Measurements from ENCODE around the gene RHOBTB1. TPM values are rescaled to one million over a fixed set of nuclear protein-coding genes. Genes with fewer than 3 reads are reported as not detected.

RHOBTB1 gene
- total and polyA plus RNA-seq, 9 of the 15 experiments (the other 6 are each of a cell fraction or from before 2014, with no cell fraction given) = 1.7 to 11.7 (median 9.3) TPM

DNA sequence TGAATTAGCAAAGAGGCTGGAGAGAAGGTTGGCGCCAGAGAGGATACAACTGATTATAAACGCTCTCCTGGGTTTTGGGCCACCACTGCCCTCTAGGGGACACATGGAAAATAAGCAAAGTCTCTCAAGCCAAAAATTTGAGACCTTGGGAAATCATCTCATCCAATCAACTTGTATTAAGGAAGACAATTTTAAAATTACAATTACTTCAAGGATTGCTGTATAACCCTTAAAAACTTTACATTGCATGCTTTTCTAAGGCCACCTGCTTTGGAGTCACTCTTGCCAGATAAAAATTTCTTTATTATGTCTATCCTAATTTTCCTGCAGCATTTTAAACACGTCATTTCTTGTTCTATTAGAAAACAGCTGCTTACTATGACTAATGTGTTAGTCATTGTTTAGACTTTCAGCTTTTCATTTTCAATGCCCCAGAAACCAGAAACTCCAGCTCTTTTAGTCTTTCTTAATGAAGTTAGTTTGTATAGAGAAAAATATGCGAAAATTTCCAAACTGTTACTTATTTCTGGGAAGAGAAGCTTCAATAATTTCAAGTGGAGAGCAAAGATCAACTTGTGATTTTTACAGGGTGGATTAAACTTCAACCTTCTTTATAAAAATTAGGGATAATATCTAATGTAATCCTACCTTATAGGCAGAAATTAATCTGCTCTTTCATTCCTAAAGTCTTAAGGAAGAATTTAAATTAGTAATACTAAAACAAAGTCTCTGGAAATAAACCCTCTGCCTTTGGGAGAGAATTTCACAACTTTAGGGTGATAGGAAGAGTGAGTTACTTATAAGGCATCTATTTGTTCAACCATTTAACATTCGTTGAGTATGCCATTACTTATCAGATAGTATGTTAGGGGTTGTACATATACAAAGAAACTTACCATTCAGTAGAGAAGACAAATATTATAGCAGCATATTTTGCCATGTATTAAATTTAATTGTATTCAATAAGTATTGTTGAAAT, 20.6 kb upstream of the RHOBTB1 start (continued):
- TF ChIP-seq NFATC3 (IDR thresholded peaks at IDR 0.05) (0 out of 2 replicates have a peak, but pooled peaks have one; percentile 42), ATF1 (CRISPR knock-in tag; IDR thresholded peaks at IDR 0.05) (no peak), ATF1 (tag; IDR thresholded peaks at IDR 0.05) (peak; percentile 32; the same call in 1 of the 2 replicates), U2AF2 (optimal IDR thresholded peaks at IDR 0.05; ENCODE audit: low read depth, low read length) (no peak), MAZ (CRISPR knock-in tag; conservative IDR thresholded peaks at IDR 0.05 in 1 of 2, IDR thresholded peaks at IDR 0.05 in 1 of 2) (peak in 1 of 2 experiments; percentile 41; a peak in 1 of 4 replicates), TBL1XR1 (IDR thresholded peaks at IDR 0.05; ENCODE audit: low read length in 2 of 2) (peak in 1 of 2 experiments; percentile 37; a peak in 1 of 4 replicates), DPF2 (IDR thresholded peaks at IDR 0.05) (peak; percentile 79), ATF7 (IDR thresholded peaks at IDR 0.05) (peak; percentile 67), CREB1 (IDR thresholded peaks at IDR 0.05) (0 out of 2 replicates have a peak, but pooled peaks have one; percentile 14), CREB1 (CRISPR knock-in tag; IDR thresholded peaks at IDR 0.05) (no peak; the same call in 1 of the 2 replicates)
- TF ChIP-seq, protein P1, sequence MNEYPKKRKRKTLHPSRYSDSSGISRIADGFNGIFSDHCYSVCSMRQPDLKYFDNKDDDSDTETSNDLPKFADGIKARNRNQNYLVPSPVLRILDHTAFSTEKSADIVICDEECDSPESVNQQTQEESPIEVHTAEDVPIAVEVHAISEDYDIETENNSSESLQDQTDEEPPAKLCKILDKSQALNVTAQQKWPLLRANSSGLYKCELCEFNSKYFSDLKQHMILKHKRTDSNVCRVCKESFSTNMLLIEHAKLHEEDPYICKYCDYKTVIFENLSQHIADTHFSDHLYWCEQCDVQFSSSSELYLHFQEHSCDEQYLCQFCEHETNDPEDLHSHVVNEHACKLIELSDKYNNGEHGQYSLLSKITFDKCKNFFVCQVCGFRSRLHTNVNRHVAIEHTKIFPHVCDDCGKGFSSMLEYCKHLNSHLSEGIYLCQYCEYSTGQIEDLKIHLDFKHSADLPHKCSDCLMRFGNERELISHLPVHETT (CRISPR knock-in tag; conservative IDR thresholded peaks at IDR 0.05 in 1 of 2, IDR thresholded peaks at IDR 0.05 in 1 of 2) = 0 out of 4 replicates have a peak, but pooled peaks of 1 of the 2 experiments have one; percentile 45
- TF ChIP-seq, protein P2, sequence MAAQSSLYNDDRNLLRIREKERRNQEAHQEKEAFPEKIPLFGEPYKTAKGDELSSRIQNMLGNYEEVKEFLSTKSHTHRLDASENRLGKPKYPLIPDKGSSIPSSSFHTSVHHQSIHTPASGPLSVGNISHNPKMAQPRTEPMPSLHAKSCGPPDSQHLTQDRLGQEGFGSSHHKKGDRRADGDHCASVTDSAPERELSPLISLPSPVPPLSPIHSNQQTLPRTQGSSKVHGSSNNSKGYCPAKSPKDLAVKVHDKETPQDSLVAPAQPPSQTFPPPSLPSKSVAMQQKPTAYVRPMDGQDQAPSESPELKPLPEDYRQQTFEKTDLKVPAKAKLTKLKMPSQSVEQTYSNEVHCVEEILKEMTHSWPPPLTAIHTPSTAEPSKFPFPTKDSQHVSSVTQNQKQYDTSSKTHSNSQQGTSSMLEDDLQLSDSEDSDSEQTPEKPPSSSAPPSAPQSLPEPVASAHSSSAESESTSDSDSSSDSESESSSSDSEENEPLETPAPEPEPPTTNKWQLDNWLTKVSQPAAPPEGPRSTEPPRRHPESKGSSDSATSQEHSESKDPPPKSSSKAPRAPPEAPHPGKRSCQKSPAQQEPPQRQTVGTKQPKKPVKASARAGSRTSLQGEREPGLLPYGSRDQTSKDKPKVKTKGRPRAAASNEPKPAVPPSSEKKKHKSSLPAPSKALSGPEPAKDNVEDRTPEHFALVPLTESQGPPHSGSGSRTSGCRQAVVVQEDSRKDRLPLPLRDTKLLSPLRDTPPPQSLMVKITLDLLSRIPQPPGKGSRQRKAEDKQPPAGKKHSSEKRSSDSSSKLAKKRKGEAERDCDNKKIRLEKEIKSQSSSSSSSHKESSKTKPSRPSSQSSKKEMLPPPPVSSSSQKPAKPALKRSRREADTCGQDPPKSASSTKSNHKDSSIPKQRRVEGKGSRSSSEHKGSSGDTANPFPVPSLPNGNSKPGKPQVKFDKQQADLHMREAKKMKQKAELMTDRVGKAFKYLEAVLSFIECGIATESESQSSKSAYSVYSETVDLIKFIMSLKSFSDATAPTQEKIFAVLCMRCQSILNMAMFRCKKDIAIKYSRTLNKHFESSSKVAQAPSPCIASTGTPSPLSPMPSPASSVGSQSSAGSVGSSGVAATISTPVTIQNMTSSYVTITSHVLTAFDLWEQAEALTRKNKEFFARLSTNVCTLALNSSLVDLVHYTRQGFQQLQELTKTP (IDR thresholded peaks at IDR 0.05; ENCODE audit: low read depth in 1 of 2, partially characterized antibody in 2 of 2) = peak in 1 of 2 experiments; percentile 59
- TF ChIP-seq, protein P3, sequence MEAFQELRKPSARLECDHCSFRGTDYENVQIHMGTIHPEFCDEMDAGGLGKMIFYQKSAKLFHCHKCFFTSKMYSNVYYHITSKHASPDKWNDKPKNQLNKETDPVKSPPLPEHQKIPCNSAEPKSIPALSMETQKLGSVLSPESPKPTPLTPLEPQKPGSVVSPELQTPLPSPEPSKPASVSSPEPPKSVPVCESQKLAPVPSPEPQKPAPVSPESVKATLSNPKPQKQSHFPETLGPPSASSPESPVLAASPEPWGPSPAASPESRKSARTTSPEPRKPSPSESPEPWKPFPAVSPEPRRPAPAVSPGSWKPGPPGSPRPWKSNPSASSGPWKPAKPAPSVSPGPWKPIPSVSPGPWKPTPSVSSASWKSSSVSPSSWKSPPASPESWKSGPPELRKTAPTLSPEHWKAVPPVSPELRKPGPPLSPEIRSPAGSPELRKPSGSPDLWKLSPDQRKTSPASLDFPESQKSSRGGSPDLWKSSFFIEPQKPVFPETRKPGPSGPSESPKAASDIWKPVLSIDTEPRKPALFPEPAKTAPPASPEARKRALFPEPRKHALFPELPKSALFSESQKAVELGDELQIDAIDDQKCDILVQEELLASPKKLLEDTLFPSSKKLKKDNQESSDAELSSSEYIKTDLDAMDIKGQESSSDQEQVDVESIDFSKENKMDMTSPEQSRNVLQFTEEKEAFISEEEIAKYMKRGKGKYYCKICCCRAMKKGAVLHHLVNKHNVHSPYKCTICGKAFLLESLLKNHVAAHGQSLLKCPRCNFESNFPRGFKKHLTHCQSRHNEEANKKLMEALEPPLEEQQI (IDR thresholded peaks at IDR 0.05) = peak; percentile 79; the same call in 1 of the 2 replicates
- TF ChIP-seq, protein P4, sequence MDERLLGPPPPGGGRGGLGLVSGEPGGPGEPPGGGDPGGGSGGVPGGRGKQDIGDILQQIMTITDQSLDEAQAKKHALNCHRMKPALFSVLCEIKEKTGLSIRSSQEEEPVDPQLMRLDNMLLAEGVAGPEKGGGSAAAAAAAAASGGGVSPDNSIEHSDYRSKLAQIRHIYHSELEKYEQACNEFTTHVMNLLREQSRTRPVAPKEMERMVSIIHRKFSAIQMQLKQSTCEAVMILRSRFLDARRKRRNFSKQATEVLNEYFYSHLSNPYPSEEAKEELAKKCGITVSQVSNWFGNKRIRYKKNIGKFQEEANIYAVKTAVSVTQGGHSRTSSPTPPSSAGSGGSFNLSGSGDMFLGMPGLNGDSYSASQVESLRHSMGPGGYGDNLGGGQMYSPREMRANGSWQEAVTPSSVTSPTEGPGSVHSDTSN (CRISPR knock-in tag; IDR thresholded peaks at IDR 0.05; ENCODE audit: low read depth) = no peak
- TF ChIP-seq, protein P4 (tag; conservative IDR thresholded peaks at IDR 0.05; ENCODE audit: low read depth) = 0 out of 2 replicates have a peak, but pooled peaks have one; percentile 4

Data from K562 (cell line).